K562 (cell line): ENCODE data around the gene GUCA2B. TPM values are rescaled to one million over a fixed set of nuclear protein-coding genes. Genes with fewer than 3 reads are reported as not detected.
A peak's percentile ranks its signal among the peaks of the same experiment; 100 is the strongest.

Experiments used
- ATAC-seq: fragments of 200-7000 bp; cut with Tn5 transposase; 3 replicates; pipeline ENCODE4 v1.9.1; 2020; ENCODE audit warnings: moderate library complexity
- BruUV-seq: library from RNA; stranded (reverse); fragments of 400-500 nt; replicated peaks from 2 replicates; lab custom pipeline; 2021; lab: Mats Ljungman, UMichigan
- CTCF ChIA-PET: fragments of 300-600 bp; formaldehyde crosslinking; extraction: SDS; loops from one replicate; lab custom pipeline; 2021; ENCODE audit warnings: low intra/inter-chr PET ratio; lab: Yijun Ruan, JAX
- POLR2A ChIA-PET: fragments of 300-600, 350-650 bp; sonication (Branson Sonifier 250); formaldehyde crosslinking; extraction: SDS; loops from one replicate; lab custom pipeline; 2021; ENCODE audit warnings: antibody characterized with exemption, inconsistent platforms; lab: Yijun Ruan, JAX
- DNase-seq, 4 experiments: peaks; one replicate each; pipeline versions ENCODE4 v3.0.0 to v3.0.0-alpha.2; 2011 to 2018; ENCODE audit warnings: low spot score in 3 of 4, mixed read lengths in 3 of 4; ENCODE audit errors: extremely low read depth in 1 of 4
- FAIRE-seq: peaks from 2 replicates; lab custom pipeline; 2011; peaks lifted over from hg19 to GRCh38; lab: Jason Lieb, UNC
- H2AFZ ChIP-seq: 2 replicates; pipeline ENCODE4 v1.6.0; 2011; ENCODE audit warnings: low read depth, low read length, control low read depth, inconsistent platforms
- H3K27ac ChIP-seq: fragments of 200-600 bp; 3 replicates; pipeline ENCODE4 v1.8.0; 2011; ENCODE audit warnings: low read depth, mild to moderate bottlenecking, control low read depth, inconsistent platforms, low read length, moderate library complexity, mixed read lengths; ENCODE audit errors: extremely low read depth
- H3K27me3 ChIP-seq, 2 experiments: fragments of 300-600 bp in 1 of 2; 2 replicates in 1 of 2; 3 replicates in 1 of 2; pipeline versions ENCODE4 v1.6.0 to v1.8.0; 2011; ENCODE audit warnings: inconsistent platforms in 2 of 2, low read length in 2 of 2, mild to moderate bottlenecking in 1 of 2, mixed read lengths in 1 of 2, moderate library complexity in 1 of 2; ENCODE audit not compliant: control insufficient read depth in 2 of 2, insufficient read depth in 2 of 2
- H3K36me3 ChIP-seq: fragments of 300-600 bp; 3 replicates; pipeline ENCODE4 v1.8.0; 2011; ENCODE audit warnings: mild to moderate bottlenecking, low read length, inconsistent platforms; ENCODE audit not compliant: control insufficient read depth, insufficient read depth
- H3K4me1 ChIP-seq, 2 experiments: fragments of 200-600 bp in 1 of 2; replicated peaks in 1 of 2; 2 replicates in 1 of 2; 3 replicates in 1 of 2; pipeline versions ENCODE4 v1.5.1 to v1.8.0; 2011; ENCODE audit warnings: inconsistent platforms in 2 of 2, low read length in 2 of 2, mild to moderate bottlenecking in 1 of 2, mixed read lengths in 1 of 2, moderate library complexity in 1 of 2; ENCODE audit not compliant: control insufficient read depth in 2 of 2, insufficient read depth in 2 of 2
- H3K4me2 ChIP-seq: 2 replicates; pipeline ENCODE4 v1.6.1; 2011; ENCODE audit warnings: low read length, control low read depth, inconsistent platforms, mixed read lengths; ENCODE audit not compliant: insufficient read depth
- H3K4me3 ChIP-seq: fragments of 200-600 bp; sonication (generic), shearing (Covaris generic); 2 replicates; pipeline ENCODE4 v1.5.1; 2016; ENCODE audit warnings: control low read depth, inconsistent platforms
- H3K79me2 ChIP-seq: fragments of 200-600 bp; 3 replicates; pipeline ENCODE4 v1.8.0; 2011; ENCODE audit warnings: low read length, inconsistent platforms; ENCODE audit not compliant: control insufficient read depth, insufficient read depth
- H3K9ac ChIP-seq, 2 experiments: 2 replicates each; pipeline versions ENCODE4 v1.6.0 to v1.6.1; 2011; ENCODE audit warnings: low read depth in 2 of 2, low read length in 2 of 2, control low read depth in 1 of 2, inconsistent platforms in 1 of 2, mild to moderate bottlenecking in 1 of 2, mixed read lengths in 1 of 2; ENCODE audit not compliant: insufficient read depth in 1 of 2
- H3K9me1 ChIP-seq: one replicate; pipeline ENCODE4 v1.6.0; 2011; ENCODE audit warnings: inconsistent platforms, mild to moderate bottlenecking, low read length, moderate library complexity; ENCODE audit not compliant: control insufficient read depth, insufficient read depth
- H3K9me3 ChIP-seq: replicated peaks from 2 replicates; pipeline ENCODE4 v1.5.1; 2011; ENCODE audit warnings: low read depth, low read length, inconsistent platforms; ENCODE audit not compliant: control insufficient read depth, insufficient read depth
- H4K20me1 ChIP-seq: replicated peaks from 2 replicates; pipeline ENCODE4 v1.6.1; 2011; ENCODE audit warnings: low read length, inconsistent platforms, mixed read lengths; ENCODE audit not compliant: control insufficient read depth, insufficient read depth
- E2F4 ChIP-seq: sonication (generic); formaldehyde crosslinking; IDR thresholded peaks from 2 replicates; pipeline ENCODE4 v1.8.0; 2022; ENCODE audit warnings: mild to moderate bottlenecking, low read depth, missing genetic modification reagents
- GTF2B ChIP-seq: IDR thresholded peaks from 2 replicates; pipeline ENCODE4 v1.6.1; 2011; ENCODE audit not compliant: insufficient read length; ENCODE audit errors: extremely low read depth
- NFYB ChIP-seq: IDR thresholded peaks from 2 replicates; pipeline ENCODE4 v1.6.1; 2011; ENCODE audit warnings: mild to moderate bottlenecking, moderate library complexity; ENCODE audit not compliant: insufficient read length; ENCODE audit errors: extremely low read depth
- OTX1 ChIP-seq: fragments of 450-650 bp; formaldehyde crosslinking; IDR thresholded peaks from 2 replicates; pipeline ENCODE4 v1.4.0; 2022; ENCODE audit warnings: mild to moderate bottlenecking
- TSC22D4 ChIP-seq: fragments of 450-650 bp; IDR thresholded peaks from 2 replicates; pipeline ENCODE4 v1.6.1; 2016; ENCODE audit warnings: missing genetic modification characterization, missing biosample characterization, control low read depth
- ZBTB34 ChIP-seq: fragments of 250-450 bp; sonication (Bioruptor Pico); IDR thresholded peaks from 2 replicates; pipeline ENCODE4 v1.8.0; 2021; ENCODE audit warnings: mild to moderate bottlenecking, moderate library complexity
- ZNF318 ChIP-seq, 2 experiments: fragments of 450-650 bp; IDR thresholded peaks; 2 replicates each; pipeline ENCODE4 v1.6.1; 2016; ENCODE audit warnings: mild to moderate bottlenecking in 2 of 2, borderline replicate concordance in 1 of 2, low read depth in 1 of 2, moderate library complexity in 1 of 2
- ZNF707 ChIP-seq: fragments of 250-450 bp; sonication (Bioruptor Pico); conservative IDR thresholded peaks from 2 replicates; pipeline ENCODE4 v1.8.0; 2022; ENCODE audit warnings: inconsistent platforms, mild to moderate bottlenecking, moderate library complexity
- WGBS: fragments of 100-300 bp; shearing (Covaris generic); methylation state at CpG from one replicate; pipeline ENCODE4 v1.1.6; 2016; ENCODE audit warnings: low coverage, mixed read lengths; ENCODE audit not compliant: insufficient coverage; ENCODE audit errors: missing lambda C conversion rate; 5-methylcytosine and 5-hydroxymethylcytosine counted together
- in situ Hi-C: fragments of 300-500 bp; cut with MboI; formaldehyde crosslinking; loops from 4 replicates; pipeline ENCODE4 v1.15.0; 2018; ENCODE audit warnings: inconsistent platforms, mixed read lengths
- intact Hi-C: fragments of 100-400 bp; cut with micrococcal nuclease; formaldehyde crosslinking; loops from 2 replicates; pipeline ENCODE4 v1.14.2; 2022
- polyA plus RNA-seq, 8 experiments: library from polyadenylated mRNA; depleted of rRNA in 4 of 8; stranded (reverse) in 5 of 8; unstranded in 3 of 8; fragments of >200 nt; fragmentation: Nextera tagmentation in 2 of 8; fragmentation: Illumina TruSeq in 1 of 8; extraction: Ambion mirVana in 2 of 8; extraction: Trizol in 1 of 8; gene quantifications; 2 replicates each; pipeline versions ENCODE4 v1.2.1 to v1.2.3, GENCODE V29; 2011 to 2014; ENCODE audit warnings: inconsistent platforms in 1 of 8, missing spikeins in 1 of 8
- total RNA-seq, 7 experiments: library from RNA; depleted of rRNA in 6 of 7; stranded (reverse); fragments of >200 nt in 6 of 7; fragmentation: Illumina TruSeq in 2 of 7; extraction: Trizol in 2 of 7; gene quantifications; 2 replicates each; pipeline versions ENCODE4 v1.2.1 to v1.2.3, GENCODE V29; 2011 to 2021; ENCODE audit warnings: low replicate concordance in 1 of 7

The GUCA2B gene
- total and polyA plus RNA-seq, 9 of the 15 experiments (the other 6 are each of a cell fraction or from before 2014, with no cell fraction given) = not detected

- ChIA-PET POLR2A (no interaction called here), CTCF (no interaction called here)
- Histone ChIP-seq H3K4me3 (no peak overlapping the region), H3K27ac (no peak overlapping the region), H3K36me3 (no peaks in the 10 kb centered on the region), H3K4me2 (no peak overlapping the region), H3K9me1 (no peaks in the 10 kb centered on the region), H3K9ac (no peak overlapping the region), H3K4me1 (peaks cover 0 to 15% of the 10 kb centered on the region in 2 experiments; a peak in 1 of 5 replicates), H2AFZ (no peak overlapping the region), H3K9me3 (no peaks in the 10 kb centered on the region; the same call in 1 of the 2 replicates), H4K20me1 (no peaks in the 10 kb centered on the region), H3K79me2 (no peaks in the 10 kb centered on the region), H3K27me3 (peaks cover 4 to 39% of the 10 kb centered on the region in 2 experiments; a peak in 3 of 5 replicates)
- intact Hi-C loops (no loop called here), in situ Hi-C loops (no loop called here)
- no peak for TF ChIP-seq ZBTB34
- TF ChIP-seq TSC22D4 (tag) = no peak
- TF ChIP-seq E2F4 (CRISPR knock-in tag) = no peak
- no peak for TF ChIP-seq ZNF318 (IDR thresholded peaks at IDR 0.05; ENCODE audit: borderline replicate concordance in 1 of 2, low read depth in 1 of 2)
- TF ChIP-seq NFYB = peak; percentile 37
- TF ChIP-seq GTF2B = no peak
- TF ChIP-seq ZNF707 (CRISPR knock-in tag) = no peak
- TF ChIP-seq OTX1 (CRISPR knock-in tag) = no peak
- peak; percentile 67 for ATAC-seq
- FAIRE-seq = no peak
- no TSS peak for BruUV-seq
- 0% methylated on average over 2 of the region's 2 CpGs for WGBS
- peak in 3 of 4 experiments; percentile 66 to 70 (median 68) for DNase-seq
These were observed 9.9 kb downstream of the GUCA2B start for GRCh38 chr1:42163114-42163513.
